HG03045 (cell line): Measurements from ENCODE around the gene ALMS1.
A peak's percentile ranks its signal among the peaks of the same experiment; 100 is the strongest.
"Not testable (repeated sequence)": the region's sequence is repeated elsewhere in the genome, so short reads cannot be mapped to it uniquely, and the experiment has no call there.

Source experiments
- ATAC-seq: cut with Tn5 transposase; IDR thresholded peaks from one replicate; pipeline ENCODE4 v1.9.1; 2021; ENCODE audit warnings: mild to moderate bottlenecking, moderate library complexity; ENCODE audit not compliant: unreplicated experiment

The ALMS1 gene

GRCh38 chr2:73489053-73489452 is 103.4 kb downstream of the ALMS1 start:
- ATAC-seq: no peak

- no peak for ATAC-seq
Observed at GRCh38 chr2:73494031-73494430, 108.4 kb downstream of the ALMS1 start.

GRCh38 chr2:73503992-73504570 is 118.4 kb downstream of the ALMS1 start:
- ATAC-seq: no peak

GRCh38 chr2:73504850-73505249 is 119.2 kb downstream of the ALMS1 start:
- ATAC-seq: not testable (repeated sequence)

GRCh38 chr2:73510470-73510869 is 124.8 kb downstream of the ALMS1 start:
- ATAC-seq: not testable (repeated sequence)

GRCh38 chr2:73516033-73516432 is 130.4 kb downstream of the ALMS1 start:
- ATAC-seq: no peak

GRCh38 chr2:73528688-73529087 is 143.1 kb downstream of the ALMS1 start:
- ATAC-seq: no peak

GRCh38 chr2:73530773-73531172 is 145.1 kb downstream of the ALMS1 start:
- not testable (repeated sequence) for ATAC-seq

GRCh38 chr2:73532381-73532780 is 146.7 kb downstream of the ALMS1 start:
- ATAC-seq: no peak

GRCh38 chr2:73536133-73536840 is 150.7 kb downstream of the ALMS1 start:
- no peak for ATAC-seq

GRCh38 chr2:73560875-73561274 is 175.2 kb downstream of the ALMS1 start:
- not testable (repeated sequence) for ATAC-seq

GRCh38 chr2:73561422-73561821 is 175.8 kb downstream of the ALMS1 start:
- no peak for ATAC-seq

- no peak for ATAC-seq
Observed at GRCh38 chr2:73564986-73565385, 179.3 kb downstream of the ALMS1 start.

- no peak for ATAC-seq
Observed at GRCh38 chr2:73566288-73566878, 180.7 kb downstream of the ALMS1 start.

GRCh38 chr2:73575261-73575660 is 189.6 kb downstream of the ALMS1 start:
- ATAC-seq: no peak

GRCh38 chr2:73582364-73582763 is 196.7 kb downstream of the ALMS1 start:
- no peak for ATAC-seq

- no peak for ATAC-seq
Observed at GRCh38 chr2:73588177-73588576, 202.5 kb downstream of the ALMS1 start.

- ATAC-seq: no peak
Observed at GRCh38 chr2:73593680-73594079, 208.0 kb downstream of the ALMS1 start.

- no peak for ATAC-seq
Observed at GRCh38 chr2:73594251-73594650, 208.6 kb downstream of the ALMS1 start.

- no peak for ATAC-seq
Observed at GRCh38 chr2:73601780-73602179, 216.1 kb downstream of the ALMS1 start.

GRCh38 chr2:73603099-73603588 is 217.5 kb downstream of the ALMS1 start:
- ATAC-seq: peak; percentile 62

GRCh38 chr2:73604589-73604988 is 219.0 kb downstream of the ALMS1 start:
- not testable (repeated sequence) for ATAC-seq
